ENCODE results near the gene MINK1. TPM values are rescaled to one million over a fixed set of nuclear protein-coding genes. Genes with fewer than 3 reads are reported as not detected.

MINK1 gene
- total and polyA plus RNA-seq, 2 of the 8 experiments (the other 6 are each of a cell fraction or from before 2014, with no cell fraction given): 26.9 to 77.7 TPM

DNA sequence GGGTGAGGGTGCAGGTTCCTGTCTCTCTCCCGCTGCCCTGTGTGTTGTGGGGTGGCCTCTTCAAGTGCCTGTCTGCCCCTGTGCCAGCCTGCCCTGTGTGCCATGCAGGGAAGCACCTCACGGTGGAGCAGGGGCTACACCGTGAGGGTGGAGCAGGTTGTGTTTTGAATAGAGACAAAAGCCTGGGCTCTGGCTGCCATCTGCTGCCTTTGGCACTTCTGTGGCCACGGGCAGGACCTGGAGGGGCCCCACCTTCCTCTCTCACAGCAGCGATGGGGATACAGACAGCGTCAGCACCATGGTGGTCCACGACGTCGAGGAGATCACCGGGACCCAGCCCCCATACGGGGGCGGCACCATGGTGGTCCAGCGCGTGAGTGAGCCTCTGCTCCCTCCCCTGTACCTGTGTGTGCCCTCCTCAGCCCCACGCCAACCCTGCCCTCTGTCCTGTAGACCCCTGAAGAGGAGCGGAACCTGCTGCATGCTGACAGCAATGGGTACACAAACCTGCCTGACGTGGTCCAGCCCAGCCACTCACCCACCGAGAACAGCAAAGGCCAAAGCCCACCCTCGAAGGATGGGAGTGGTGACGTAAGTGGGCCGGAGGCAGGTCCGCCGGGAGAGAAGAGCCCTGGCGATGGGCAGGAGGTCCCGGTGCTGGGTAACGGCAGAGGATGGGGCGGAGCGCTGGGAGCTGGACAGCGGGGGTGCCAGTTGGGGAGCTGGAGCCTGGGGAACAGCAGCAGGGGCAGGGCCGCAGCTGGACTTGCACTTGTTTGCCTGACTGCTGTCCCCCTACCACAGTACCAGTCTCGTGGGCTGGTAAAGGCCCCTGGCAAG, 60.8 kb downstream of the MINK1 start:
- Histone ChIP-seq H3K4me1 (replicated peaks in 1 of 4; ENCODE audit: control insufficient read depth in 3 of 4, insufficient read depth in 4 of 4, low read length in 3 of 4) (no peaks in the 10 kb centered on the region; a peak in 1 of 7 replicates), H3K56ac (replicated peaks; ENCODE audit: insufficient read length, low read depth, low read length) (no peak overlapping the region), H2AK5ac (ENCODE audit: low read depth, low read length) (no peak overlapping the region), H3K9me3 (ENCODE audit: insufficient read depth in 2 of 2, low read depth in 1 of 2, low read length in 1 of 2) (no peaks in the 10 kb centered on the region), H3K27ac (ENCODE audit: low read depth, low read length) (no peak overlapping the region), H2BK15ac (ENCODE audit: low read length) (no peak overlapping the region), H3K36me3 (ENCODE audit: control insufficient read depth in 2 of 4, insufficient read depth in 4 of 4, low read length in 3 of 4) (peaks cover 11 to 38% (median 34%) of the 10 kb centered on the region in 4 experiments), H2BK12ac (ENCODE audit: low read depth, low read length) (no peak overlapping the region), H3K27me3 (replicated peaks in 1 of 4; ENCODE audit: control insufficient read depth in 3 of 4, extremely low read depth in 1 of 4, insufficient read depth in 3 of 4, low read length in 3 of 4) (no peaks in the 10 kb centered on the region), H3K23ac (ENCODE audit: insufficient read length) (no peak overlapping the region), H3K79me1 (ENCODE audit: low read depth, low read length) (no peaks in the 10 kb centered on the region; the same call in 1 of the 2 replicates), H3K4me3 (ENCODE audit: extremely low read depth in 1 of 4, insufficient read depth in 2 of 4, low read depth in 3 of 4, low read length in 4 of 4) (no peak overlapping the region), H3K4ac (replicated peaks; ENCODE audit: insufficient read length, low read depth, low read length) (no peak overlapping the region), H3K23me2 (ENCODE audit: low read depth, low read length) (no peaks in the 10 kb centered on the region), H2BK5ac (ENCODE audit: low read depth, low read length) (no peak overlapping the region), H2BK20ac (ENCODE audit: low read length) (no peak overlapping the region), H3K9ac (replicated peaks in 1 of 4; ENCODE audit: extremely low read depth in 1 of 4, low read depth in 3 of 4, low read length in 3 of 4) (no peak overlapping the region), H3K14ac (ENCODE audit: insufficient read length) (no peak overlapping the region), H4K5ac (ENCODE audit: insufficient read length, low read depth, low read length) (no peak overlapping the region), H3K4me2 (ENCODE audit: insufficient read depth in 1 of 2, low read depth in 2 of 2, low read length in 2 of 2) (no peak overlapping the region), H4K20me1 (replicated peaks in 1 of 2; ENCODE audit: control insufficient read depth in 1 of 2, insufficient read depth in 2 of 2, low read length in 2 of 2) (peaks cover 0 to 10% of the 10 kb centered on the region in 2 experiments), H2AFZ (ENCODE audit: low read length) (no peak overlapping the region), H3K79me2 (ENCODE audit: control insufficient read depth in 1 of 2, insufficient read depth in 2 of 2, low read length in 2 of 2) (no peaks in the 10 kb centered on the region), H4K91ac (replicated peaks; ENCODE audit: insufficient read length, low read length) (no peak overlapping the region), H3K18ac (ENCODE audit: extremely low read depth, low read length) (no peak overlapping the region), H2BK120ac (replicated peaks; ENCODE audit: low read depth, low read length) (no peak overlapping the region), H4K8ac (ENCODE audit: extremely low read depth, insufficient read depth, low read length) (no peak overlapping the region)
- WGBS, 2 experiments (ENCODE audit: extremely low coverage in 1 of 2, insufficient coverage in 1 of 2, insufficient read length in 1 of 2, insufficient replicate concordance in 2 of 2, low coverage in 1 of 2, low lambda C conversion rate in 2 of 2, missing lambda C conversion rate in 1 of 2): 95% methylated on average over 31 of the region's 31 CpGs; no CpG with 5 or more reads in 1 of the 2 experiments
- FAIRE-seq (no peak), DNase-seq (ENCODE audit: low read depth in 1 of 2, low spot score in 2 of 2) (no peak)
- POLR2A ChIA-PET (ENCODE audit: partially characterized antibody): no interaction called here
- CTCF ChIA-PET (ENCODE audit: partially characterized antibody): interaction anchor here (0.6 to 3.2 kb wide), 11 partner anchors 9 to 161 kb away, joined by 3 to 17 read pairs (median 3); partner anchors contain the start of gene CHRNE
- TF ChIP-seq GTF2F1 (IDR thresholded peaks at IDR 0.05; ENCODE audit: borderline replicate concordance, low read depth, low read length) (no peak), SRF (IDR thresholded peaks at IDR 0.05; ENCODE audit: low read depth, low read length) (no peak), CEBPB (IDR thresholded peaks at IDR 0.05; ENCODE audit: low read depth, low read length) (no peak), BCL11A (IDR thresholded peaks at IDR 0.05; ENCODE audit: low read depth in 2 of 2, low read length in 2 of 2) (no peak)
